K562 (cell line): ENCODE data around the gene EIF4E. TPM values are rescaled to one million over a fixed set of nuclear protein-coding genes. Genes with fewer than 3 reads are reported as not detected.
A peak's percentile ranks its signal among the peaks of the same experiment; 100 is the strongest.

Source experiments
- BRF2 ChIP-seq: IDR thresholded peaks from 3 replicates; pipeline ENCODE4 v1.6.1; 2011; ENCODE audit warnings: borderline replicate concordance, mild to moderate bottlenecking; ENCODE audit not compliant: insufficient read length, insufficient read depth
- DACH1 ChIP-seq: fragments of 450-650 bp; IDR thresholded peaks from 2 replicates; pipeline ENCODE4 v1.6.1; 2018; ENCODE audit not compliant: partially characterized antibody
- L3MBTL2 ChIP-seq: fragments of 450-650 bp; IDR thresholded peaks from 2 replicates; pipeline ENCODE4 v1.6.1; 2016; ENCODE audit warnings: mild to moderate bottlenecking, moderate library complexity
- PREB ChIP-seq: sonication (generic); formaldehyde crosslinking; IDR thresholded peaks from 2 replicates; pipeline ENCODE4 v1.8.1; 2023; ENCODE audit warnings: mild to moderate bottlenecking, missing genetic modification reagents
- TBL1XR1 ChIP-seq, 2 experiments: IDR thresholded peaks; 2 replicates each; pipeline ENCODE4 v1.6.1; 2012; ENCODE audit warnings: improper control_type of control experiment in 2 of 2, low read length in 2 of 2, mild to moderate bottlenecking in 1 of 2
- ZNF408 ChIP-seq: fragments of 250-450 bp; sonication (Bioruptor Pico); IDR thresholded peaks from 2 replicates; pipeline ENCODE4 v1.4.0; 2020; ENCODE audit warnings: low read depth, mild to moderate bottlenecking, moderate library complexity
- ZNF609 ChIP-seq: sonication (generic); formaldehyde crosslinking; IDR thresholded peaks from 2 replicates; pipeline ENCODE4 v1.8.1; 2023; ENCODE audit warnings: missing genetic modification reagents, mild to moderate bottlenecking, borderline replicate concordance
- ZNF655 ChIP-seq: fragments of 250-450 bp; sonication (Bioruptor Pico); IDR thresholded peaks from 2 replicates; pipeline ENCODE4 v1.5.0; 2021
- polyA plus RNA-seq, 8 experiments: library from polyadenylated mRNA; depleted of rRNA in 4 of 8; stranded (reverse) in 5 of 8; unstranded in 3 of 8; fragments of >200 nt; fragmentation: Nextera tagmentation in 2 of 8; fragmentation: Illumina TruSeq in 1 of 8; extraction: Ambion mirVana in 2 of 8; extraction: Trizol in 1 of 8; gene quantifications; 2 replicates each; pipeline versions ENCODE4 v1.2.1 to v1.2.3, GENCODE V29; 2011 to 2014; ENCODE audit warnings: inconsistent platforms in 1 of 8, missing spikeins in 1 of 8
- total RNA-seq, 7 experiments: library from RNA; depleted of rRNA in 6 of 7; stranded (reverse); fragments of >200 nt in 6 of 7; fragmentation: Illumina TruSeq in 2 of 7; extraction: Trizol in 2 of 7; gene quantifications; 2 replicates each; pipeline versions ENCODE4 v1.2.1 to v1.2.3, GENCODE V29; 2011 to 2021; ENCODE audit warnings: low replicate concordance in 1 of 7
- TF ChIP-seq, protein P1 (sequence below), 3 experiments: IDR thresholded peaks in 2 of 3; conservative IDR thresholded peaks in 1 of 3; 2 replicates each; pipeline ENCODE4 v1.5.1; 2011 to 2012; ENCODE audit warnings: low read length in 3 of 3, mild to moderate bottlenecking in 3 of 3, control low read depth in 2 of 3, improper control_type of control experiment in 1 of 3, inconsistent platforms in 1 of 3, low read depth in 1 of 3, mixed read lengths in 1 of 3, moderate library complexity in 1 of 3; ENCODE audit not compliant: insufficient read depth in 2 of 3

The EIF4E gene
- total and polyA plus RNA-seq, 9 of the 15 experiments (the other 6 are each of a cell fraction or from before 2014, with no cell fraction given), result 164 to 489 (median 179) TPM

- TF ChIP-seq ZNF609 (no peak), PREB (CRISPR knock-in tag) (no peak), L3MBTL2 (peak; percentile 93), ZNF408 (CRISPR knock-in tag) (no peak), ZNF655 (no peak), BRF2 (no peak), DACH1 (no peak), TBL1XR1 (IDR thresholded peaks at IDR 0.05; ENCODE audit: low read length in 2 of 2) (peak in 1 of 2 experiments; percentile 39; a peak in 1 of 4 replicates)
- TF ChIP-seq, protein P1, sequence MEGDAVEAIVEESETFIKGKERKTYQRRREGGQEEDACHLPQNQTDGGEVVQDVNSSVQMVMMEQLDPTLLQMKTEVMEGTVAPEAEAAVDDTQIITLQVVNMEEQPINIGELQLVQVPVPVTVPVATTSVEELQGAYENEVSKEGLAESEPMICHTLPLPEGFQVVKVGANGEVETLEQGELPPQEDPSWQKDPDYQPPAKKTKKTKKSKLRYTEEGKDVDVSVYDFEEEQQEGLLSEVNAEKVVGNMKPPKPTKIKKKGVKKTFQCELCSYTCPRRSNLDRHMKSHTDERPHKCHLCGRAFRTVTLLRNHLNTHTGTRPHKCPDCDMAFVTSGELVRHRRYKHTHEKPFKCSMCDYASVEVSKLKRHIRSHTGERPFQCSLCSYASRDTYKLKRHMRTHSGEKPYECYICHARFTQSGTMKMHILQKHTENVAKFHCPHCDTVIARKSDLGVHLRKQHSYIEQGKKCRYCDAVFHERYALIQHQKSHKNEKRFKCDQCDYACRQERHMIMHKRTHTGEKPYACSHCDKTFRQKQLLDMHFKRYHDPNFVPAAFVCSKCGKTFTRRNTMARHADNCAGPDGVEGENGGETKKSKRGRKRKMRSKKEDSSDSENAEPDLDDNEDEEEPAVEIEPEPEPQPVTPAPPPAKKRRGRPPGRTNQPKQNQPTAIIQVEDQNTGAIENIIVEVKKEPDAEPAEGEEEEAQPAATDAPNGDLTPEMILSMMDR (IDR thresholded peaks at IDR 0.05 in 2 of 3, conservative IDR thresholded peaks at IDR 0.05 in 1 of 3; ENCODE audit: insufficient read depth in 2 of 3, low read depth in 1 of 3, low read length in 3 of 3), result peak in 2 of 3 experiments; percentile 13 to 37; a peak in 2 of 6 replicates
These were observed 89.8 kb downstream of the EIF4E start (continued) for GRCh38 chr4:98838977-98839618.
